Adrenal gland (tissue), 12 donors: ENCODE measurements around the gene CEP128. TPM values are rescaled to one million over a fixed set of nuclear protein-coding genes. Genes with fewer than 3 reads are reported as not detected.

Experiments
- DNase-seq, 7 donors: peaks; one replicate each; pipeline ENCODE4 v3.0.0-alpha.2; 2019 to 2020
- H3K27ac ChIP-seq, 5 donors: fragments of 200-600 bp; sonication (generic) in 4 of 5; 1 replicate in 3 of 5; 2 replicates in 2 of 5; pipeline versions ENCODE4 v1.5.1 to v1.8.0; 2016 to 2020; ENCODE audit warnings: mild to moderate bottlenecking in 1 of 5
- H3K27me3 ChIP-seq: fragments of 200-600 bp; 2 replicates; pipeline ENCODE4 v1.8.0; 2021
- H3K36me3 ChIP-seq, 2 donors: fragments of 200-600 bp; replicated peaks in 1 of 2; 1 replicate in 1 of 2; 2 replicates in 1 of 2; pipeline versions ENCODE4 v1.5.1 to v1.8.0; 2018 to 2022
- H3K4me1 ChIP-seq, 2 donors: fragments of 200-600 bp; replicated peaks in 1 of 2; 1 replicate in 1 of 2; 2 replicates in 1 of 2; pipeline versions ENCODE4 v1.5.1 to v1.8.0; 2018 to 2021
- H3K4me3 ChIP-seq, 4 donors: fragments of 200-600 bp; sonication (generic) in 3 of 4; one replicate each; pipeline ENCODE4 v1.5.1; 2016 to 2018
- H3K9me3 ChIP-seq, 3 donors: fragments of 200-600 bp; sonication (generic) in 1 of 3; replicated peaks in 1 of 3; 1 replicate in 2 of 3; 2 replicates in 1 of 3; pipeline versions ENCODE4 v1.5.1 to v1.8.0; 2016 to 2021
- CTCF ChIP-seq, 6 experiments: fragments of 450-650 bp in 4 of 6; fragments of 200-600 bp in 2 of 6; sonication (generic) in 1 of 6; IDR thresholded peaks; 1 replicate in 5 of 6; 2 replicates in 1 of 6; pipeline versions ENCODE4 v1.5.1 to v1.8.0; 2016 to 2021; ENCODE audit warnings: antibody characterized with exemption in 6 of 6, mild to moderate bottlenecking in 2 of 6, moderate library complexity in 1 of 6
- POLR2A ChIP-seq, 2 donors: fragments of 450-650 bp; IDR thresholded peaks; one replicate each; pipeline ENCODE4 v1.6.1; 2017; ENCODE audit warnings: antibody characterized with exemption in 2 of 2, mild to moderate bottlenecking in 2 of 2, moderate library complexity in 1 of 2
- WGBS, 4 donors: extraction: QIAGEN DNeasy Blood & Tissue Kit in 2 of 4; methylation state at CpG; one replicate each; pipeline versions ENCODE4 v1.1.5 to v1.1.7; 2013 to 2017; 5-methylcytosine and 5-hydroxymethylcytosine counted together
- intact Hi-C, 2 donors: fragments of 100-400 bp; cut with DNase I; formaldehyde crosslinking; loops; one replicate each; pipeline versions ENCODE4 v1.14.1 to v1.15.0; 2022 to 2023
- polyA plus RNA-seq, 3 donors: library from polyadenylated mRNA; stranded (reverse); fragments of 200-250 nt in 2 of 3; fragments of 350-450 nt in 1 of 3; fragmentation: Illumina TruSeq in 1 of 3; extraction: RNeasy Lipid Tissue Mini Kit (QIAGEN cat#74804) in 1 of 3; gene quantifications; one replicate each; pipeline ENCODE4 v1.2.3, GENCODE V29; 2013 to 2014
- total RNA-seq, 9 donors: library from RNA; depleted of rRNA in 4 of 9; stranded (reverse); fragments of >200 nt in 4 of 9; fragments of 120-200 nt in 1 of 9; fragmentation: NEBNext Ultra II Directional in 1 of 9; extraction: Animal tissue kit (Norgen Biotek cat#: 25700) in 1 of 9; gene quantifications; one replicate each; pipeline versions ENCODE4 v1.1.0 to v1.2.4, GENCODE V29; 2013 to 2023
- donor health status: healthy with polysubstance abuse.
- donor health status: Bipolar disorder and iron deficiency.
- donor health status: DM: yes; HTN: yes; CAD: no.
- donor health status: DM: no; HTN: no; CAD: no.
- donor health status: DM: no; HTN: no; CAD: no.
- donor health status: DM: yes; HTN: yes; CAD: no.

The CEP128 gene
- total and polyA plus RNA-seq, 12 donors: 1.1 to 5.2 (median 3.1) TPM

DNA sequence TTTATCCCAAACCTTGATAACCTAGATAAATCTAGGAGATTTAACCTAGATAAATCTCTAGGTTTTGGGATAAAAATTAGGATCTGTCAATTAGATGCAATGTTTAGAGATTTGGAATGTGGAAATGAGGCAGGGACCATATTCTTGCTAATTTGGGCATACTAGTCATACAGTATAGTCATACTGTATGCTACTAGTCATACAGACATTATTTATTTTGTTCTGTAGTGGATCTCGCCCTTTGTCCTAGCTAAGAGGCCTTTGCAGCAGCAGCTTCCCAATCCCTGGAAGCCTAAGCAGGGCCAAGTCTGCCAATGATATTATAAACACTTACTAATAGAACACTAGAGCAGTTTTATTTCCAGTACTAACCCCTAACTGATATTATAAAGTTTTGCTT is 136.4 kb downstream of the CEP128 start:
- no peak for DNase-seq
- WGBS, 4 donors: 90 to 97% (median 96%) methylated on average over 1 of the region's 1 CpG
- Histone ChIP-seq H3K27ac (no peak overlapping the region), H3K4me1 (no peaks in the 10 kb centered on the region), H3K4me3 (no peak overlapping the region), H3K9me3 (no peaks in the 10 kb centered on the region), H3K36me3 (no peaks in the 10 kb centered on the region), H3K27me3 (no peaks in the 10 kb centered on the region)
- intact Hi-C loops: no loop called here
- no peak for TF ChIP-seq POLR2A (IDR thresholded peaks at IDR 0.05)
- TF ChIP-seq CTCF (IDR thresholded peaks at IDR 0.05): no peak

DNA sequence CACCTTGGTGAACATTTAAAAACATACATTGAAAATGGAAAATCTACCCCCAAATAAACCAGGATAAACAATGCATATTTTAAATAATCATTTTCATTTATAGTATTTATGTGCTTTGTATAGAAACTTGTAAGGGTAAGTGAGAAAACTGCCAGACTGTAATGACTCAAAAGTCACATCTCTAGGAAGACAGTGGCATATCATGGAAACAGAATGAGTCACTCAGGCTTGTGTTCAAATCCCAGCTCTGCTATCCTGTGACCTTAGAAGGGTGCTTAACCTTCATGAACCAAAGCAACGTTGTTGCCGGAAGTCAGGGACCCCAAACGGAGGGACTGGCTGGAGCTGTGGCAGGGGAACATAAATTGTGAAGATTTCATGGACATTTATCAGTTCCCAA is 142.7 kb downstream of the CEP128 start:
- no peaks in the 10 kb centered on the region for H3K4me1 ChIP-seq
- TF ChIP-seq POLR2A (IDR thresholded peaks at IDR 0.05) (no peak), CTCF (IDR thresholded peaks at IDR 0.05) (no peak)
- intact Hi-C loops: no loop called here
- no peaks in the 10 kb centered on the region for H3K9me3 ChIP-seq
- H3K27me3 ChIP-seq: no peaks in the 10 kb centered on the region
- H3K4me3 ChIP-seq: no peak overlapping the region
- WGBS, 4 donors: 90 to 98% (median 93%) methylated on average over 3 of the region's 3 CpGs
- no peaks in the 10 kb centered on the region for H3K36me3 ChIP-seq
- no peak for DNase-seq
- H3K27ac ChIP-seq: no peak overlapping the region

GRCh38 chr14:80798211-80798610 is 143.3 kb downstream of the CEP128 start:
- DNase-seq: no peak
- Histone ChIP-seq H3K9me3 (no peaks in the 10 kb centered on the region), H3K36me3 (no peaks in the 10 kb centered on the region), H3K27ac (no peak overlapping the region), H3K4me3 (no peak overlapping the region), H3K4me1 (no peaks in the 10 kb centered on the region), H3K27me3 (no peaks in the 10 kb centered on the region)
- intact Hi-C loops: no loop called here
- 76 to 89% (median 88%) methylated on average over 3 of the region's 3 CpGs for WGBS, 4 donors
- TF ChIP-seq POLR2A (IDR thresholded peaks at IDR 0.05): no peak
- no peak for TF ChIP-seq CTCF (IDR thresholded peaks at IDR 0.05)

GRCh38 chr14:80792771-80793170 is 148.8 kb downstream of the CEP128 start:
- no peaks in the 10 kb centered on the region for H3K9me3 ChIP-seq
- TF ChIP-seq POLR2A (IDR thresholded peaks at IDR 0.05): no peak
- TF ChIP-seq CTCF (IDR thresholded peaks at IDR 0.05): no peak
- no peak for DNase-seq

More at GRCh38 chr14:80792771-80793170, 148.8 kb downstream of the CEP128 start:
- no peak overlapping the region for H3K27ac ChIP-seq
- WGBS, 4 donors: 94% methylated on average over 11 of the region's 11 CpGs
- no peaks in the 10 kb centered on the region for H3K27me3 ChIP-seq
- no peak overlapping the region for H3K4me3 ChIP-seq
- H3K4me1 ChIP-seq: no peaks in the 10 kb centered on the region
- H3K36me3 ChIP-seq: no peaks in the 10 kb centered on the region
- intact Hi-C loops: no loop called here
